Liver (tissue), 9 donors: Measurements from ENCODE around the gene PLCD1. TPM values are rescaled to one million over a fixed set of nuclear protein-coding genes. Genes with fewer than 3 reads are reported as not detected.
A peak's percentile ranks its signal among the peaks of the same experiment; 100 is the strongest.

Experiments used
- DNase-seq: peaks from one replicate; pipeline ENCODE4 v3.0.0-alpha.2; 2017; ENCODE audit warnings: low spot score
- H3K27ac ChIP-seq, 2 donors: one replicate each; pipeline ENCODE4 v1.7.0; 2013; ENCODE audit warnings: inconsistent platforms in 2 of 2, low read length in 2 of 2, control low read depth in 1 of 2, low read depth in 1 of 2, mild to moderate bottlenecking in 1 of 2
- H3K27me3 ChIP-seq, 4 donors: one replicate each; pipeline versions ENCODE4 v1.6.1 to v1.7.0; 2013; ENCODE audit warnings: low read length in 3 of 4, inconsistent platforms in 1 of 4, mild to moderate bottlenecking in 1 of 4, moderate library complexity in 1 of 4; ENCODE audit not compliant: control insufficient read depth in 4 of 4, insufficient read depth in 4 of 4
- H3K36me3 ChIP-seq, 4 donors: one replicate each; pipeline versions ENCODE4 v1.6.1 to v1.7.0; 2013; ENCODE audit warnings: low read length in 3 of 4, mild to moderate bottlenecking in 3 of 4, low read depth in 1 of 4, moderate library complexity in 1 of 4; ENCODE audit not compliant: control insufficient read depth in 4 of 4, insufficient read depth in 3 of 4
- H3K4me1 ChIP-seq, 4 donors: one replicate each; pipeline versions ENCODE4 v1.6.1 to v1.7.0; 2013; ENCODE audit warnings: low read length in 3 of 4, mild to moderate bottlenecking in 3 of 4, moderate library complexity in 1 of 4; ENCODE audit not compliant: control insufficient read depth in 4 of 4, insufficient read depth in 4 of 4
- H3K4me3 ChIP-seq, 3 donors: one replicate each; pipeline versions ENCODE4 v1.6.1 to v1.7.0; 2013; ENCODE audit warnings: low read length in 3 of 3, control low read depth in 1 of 3, low read depth in 1 of 3, mild to moderate bottlenecking in 1 of 3
- H3K9ac ChIP-seq, 2 donors: one replicate each; pipeline ENCODE4 v1.7.0; 2013; ENCODE audit warnings: low read length in 2 of 2, mild to moderate bottlenecking in 2 of 2, moderate library complexity in 2 of 2, control low read depth in 1 of 2, low read depth in 1 of 2
- H3K9me3 ChIP-seq, 4 donors: one replicate each; pipeline versions ENCODE4 v1.6.1 to v1.7.0; 2013; ENCODE audit warnings: low read length in 3 of 4; ENCODE audit not compliant: control insufficient read depth in 4 of 4
- CTCF ChIP-seq: fragments of 150-350 bp; IDR thresholded peaks from 2 replicates; pipeline ENCODE4 v1.5.1; 2017; ENCODE audit warnings: improper control_type of control experiment, low read depth, low read length; ENCODE audit not compliant: missing input control
- EGR1 ChIP-seq, 2 donors: IDR thresholded peaks; 2 replicates each; pipeline ENCODE4 v1.6.1; 2016 to 2018; ENCODE audit warnings: antibody characterized with exemption in 2 of 2, low read depth in 2 of 2
- FOXA1 ChIP-seq: IDR thresholded peaks from 2 replicates; pipeline ENCODE4 v1.6.1; 2016; ENCODE audit warnings: antibody characterized with exemption
- FOXA2 ChIP-seq: IDR thresholded peaks from 2 replicates; pipeline ENCODE4 v1.6.1; 2016; ENCODE audit warnings: antibody characterized with exemption
- GABPA ChIP-seq, 2 donors: IDR thresholded peaks in 1 of 2; conservative IDR thresholded peaks in 1 of 2; 2 replicates each; pipeline ENCODE4 v1.6.1; 2016; ENCODE audit warnings: antibody characterized with exemption in 2 of 2, mild to moderate bottlenecking in 1 of 2, moderate library complexity in 1 of 2
- HNF4G ChIP-seq: IDR thresholded peaks from 2 replicates; pipeline ENCODE4 v1.6.1; 2016; ENCODE audit warnings: antibody characterized with exemption
- JUND ChIP-seq, 2 donors: IDR thresholded peaks; 2 replicates each; pipeline ENCODE4 v1.6.1; 2016; ENCODE audit warnings: antibody characterized with exemption in 2 of 2
- MAX ChIP-seq: IDR thresholded peaks from 2 replicates; pipeline ENCODE4 v1.6.1; 2016; ENCODE audit warnings: antibody characterized with exemption
- RAD21 ChIP-seq, 2 donors: IDR thresholded peaks; 2 replicates each; pipeline ENCODE4 v1.6.1; 2016; ENCODE audit warnings: antibody characterized with exemption in 2 of 2, mild to moderate bottlenecking in 2 of 2
- REST ChIP-seq: IDR thresholded peaks from 2 replicates; pipeline ENCODE4 v1.6.1; 2016; ENCODE audit warnings: antibody characterized with exemption, mild to moderate bottlenecking
- RXRA ChIP-seq, 2 donors: IDR thresholded peaks; 2 replicates each; pipeline ENCODE4 v1.6.1; 2017 to 2018; ENCODE audit warnings: antibody characterized with exemption in 2 of 2, mild to moderate bottlenecking in 1 of 2
- TAF1 ChIP-seq: conservative IDR thresholded peaks from 2 replicates; pipeline ENCODE4 v1.6.1; 2016; ENCODE audit warnings: antibody characterized with exemption, mild to moderate bottlenecking
- ZBTB33 ChIP-seq: IDR thresholded peaks from 2 replicates; pipeline ENCODE4 v1.6.1; 2016; ENCODE audit warnings: antibody characterized with exemption
- WGBS: extraction: QIAGEN DNeasy Blood & Tissue Kit; methylation state at CpG from one replicate; pipeline ENCODE4 v1.1.7; 2013; 5-methylcytosine and 5-hydroxymethylcytosine counted together
- polyA plus RNA-seq, 2 donors: library from polyadenylated mRNA; stranded (reverse) in 1 of 2; unstranded in 1 of 2; fragments of 200-250 nt in 1 of 2; fragments of >200 nt in 1 of 2; fragmentation: Nextera tagmentation in 1 of 2; extraction: Ambion mirVana in 1 of 2; gene quantifications; one replicate each; pipeline versions ENCODE4 v1.2.1 to v1.2.3, GENCODE V29; 2013 to 2015
- total RNA-seq, 2 donors: library from RNA; depleted of rRNA; stranded (reverse); fragments of >200 nt; gene quantifications; one replicate each; pipeline ENCODE4 v1.2.3, GENCODE V29; 2014
- donor health status: healthy.
- donor health status: healthy.
- donor health status: healthy.
- donor health status: healthy.
- donor health status: healthy.

PLCD1 gene
- total and polyA plus RNA-seq, 4 donors, result 6.7 to 10.5 (median 9.1) TPM

- H3K9ac ChIP-seq, result no peak overlapping the region
- TF ChIP-seq ZBTB33 (no peak), REST (no peak), RXRA (IDR thresholded peaks at IDR 0.05) (no peak), JUND (IDR thresholded peaks at IDR 0.05) (no peak), EGR1 (IDR thresholded peaks at IDR 0.05; ENCODE audit: low read depth in 2 of 2) (no peak), FOXA1 (no peak), GABPA (IDR thresholded peaks at IDR 0.05 in 1 of 2, conservative IDR thresholded peaks at IDR 0.05 in 1 of 2) (no peak), FOXA2 (no peak), TAF1 (no peak), RAD21 (IDR thresholded peaks at IDR 0.05) (no peak), CTCF (no peak)
- peaks cover 0 to 9% (median 4%) of the 10 kb centered on the region in 4 donors for H3K4me1 ChIP-seq
- no peaks in the 10 kb centered on the region for H3K9me3 ChIP-seq
- no peak overlapping the region for H3K4me3 ChIP-seq
- no peak overlapping the region for H3K27ac ChIP-seq
- DNase-seq, result no peak
- 52% methylated on average over 9 of the region's 9 CpGs for WGBS
- H3K36me3 ChIP-seq, result no peaks in the 10 kb centered on the region
- H3K27me3 ChIP-seq, result no peaks in the 10 kb centered on the region
Measured at GRCh38 chr3:38031022-38031994, 1.9 kb upstream of the PLCD1 start.

- no peak for DNase-seq
- H3K4me1 ChIP-seq, result peaks cover 0 to 14% (median 7%) of the 10 kb centered on the region in 4 donors
- no peak overlapping the region for H3K27ac ChIP-seq
- no peak for TF ChIP-seq FOXA2
- TF ChIP-seq CTCF, result no peak
- TF ChIP-seq RXRA (IDR thresholded peaks at IDR 0.05), result no peak
- no peak for TF ChIP-seq RAD21 (IDR thresholded peaks at IDR 0.05)
- no peak for TF ChIP-seq HNF4G
- no peak for TF ChIP-seq MAX
- TF ChIP-seq REST, result no peak
Measured at GRCh38 chr3:38030126-38031021, 932 bp upstream of the PLCD1 start.

More at GRCh38 chr3:38030126-38031021, 932 bp upstream of the PLCD1 start:
- H3K27me3 ChIP-seq, result no peaks in the 10 kb centered on the region
- H3K9me3 ChIP-seq, result no peaks in the 10 kb centered on the region
- peak overlapping the region; percentile 36 to 51 for H3K9ac ChIP-seq
- 54% methylated on average over 8 of the region's 8 CpGs for WGBS
- peak overlapping the region in 2 of 3 donors; percentile 39 to 54 for H3K4me3 ChIP-seq
- no peaks in the 10 kb centered on the region for H3K36me3 ChIP-seq
